H9 (cell line): ENCODE data around the gene CEACAM6. TPM values are rescaled to one million over a fixed set of nuclear protein-coding genes. Genes with fewer than 3 reads are reported as not detected.

Experiments
- DNase-seq: peaks from one replicate; pipeline ENCODE4 v3.0.0-alpha.2; 2017
- H2AFZ ChIP-seq: one replicate; pipeline ENCODE4 v1.6.1; 2013; ENCODE audit warnings: mild to moderate bottlenecking, low read length, control low read depth, moderate library complexity
- H2AK5ac ChIP-seq: 2 replicates; pipeline ENCODE4 v1.6.1; 2013; ENCODE audit warnings: low read length, control low read depth, mixed read lengths; ENCODE audit not compliant: insufficient read length
- H2BK120ac ChIP-seq: one replicate; pipeline ENCODE4 v1.6.1; 2013; ENCODE audit warnings: low read depth, mild to moderate bottlenecking, low read length, control low read depth, inconsistent platforms; ENCODE audit not compliant: poor library complexity, severe bottlenecking
- H2BK12ac ChIP-seq: 2 replicates; pipeline ENCODE4 v1.6.1; 2013; ENCODE audit warnings: low read length, control low read depth, mixed read lengths, low read depth; ENCODE audit not compliant: insufficient read length
- H2BK15ac ChIP-seq: 2 replicates; pipeline ENCODE4 v1.6.1; 2013; ENCODE audit warnings: low read depth, low read length, control low read depth
- H2BK20ac ChIP-seq: one replicate; pipeline ENCODE4 v1.6.1; 2013; ENCODE audit warnings: low read depth, mild to moderate bottlenecking, low read length, control low read depth, inconsistent platforms; ENCODE audit not compliant: poor library complexity, severe bottlenecking
- H2BK5ac ChIP-seq: 2 replicates; pipeline ENCODE4 v1.6.1; 2013; ENCODE audit warnings: low read length, control low read depth, mixed read lengths; ENCODE audit not compliant: insufficient read length
- H3K14ac ChIP-seq: 2 replicates; pipeline ENCODE4 v1.6.1; 2013; ENCODE audit warnings: low read length, control low read depth; ENCODE audit not compliant: insufficient read depth
- H3K18ac ChIP-seq: 2 replicates; pipeline ENCODE4 v1.6.1; 2013; ENCODE audit warnings: low read depth, mild to moderate bottlenecking, mixed read lengths, low read length, control low read depth; ENCODE audit not compliant: insufficient read length
- H3K23ac ChIP-seq: 2 replicates; pipeline ENCODE4 v1.6.1; 2013; ENCODE audit warnings: low read length, control low read depth, mixed read lengths, low read depth; ENCODE audit not compliant: insufficient read length
- H3K23me2 ChIP-seq: 2 replicates; pipeline ENCODE4 v1.6.1; 2013; ENCODE audit warnings: low read depth, mild to moderate bottlenecking, mixed read lengths, low read length, control low read depth; ENCODE audit not compliant: insufficient read length, poor library complexity, severe bottlenecking
- H3K27ac ChIP-seq: 2 replicates; pipeline ENCODE4 v1.5.1; 2013; ENCODE audit warnings: low read length, control low read depth, mixed read lengths, low read depth; ENCODE audit not compliant: insufficient read length
- H3K27me3 ChIP-seq: 2 replicates; pipeline ENCODE4 v1.6.1; 2013; ENCODE audit warnings: low read length, control low read depth, inconsistent platforms; ENCODE audit not compliant: insufficient read depth
- H3K4ac ChIP-seq: 2 replicates; pipeline ENCODE4 v1.6.1; 2013; ENCODE audit warnings: low read depth, mild to moderate bottlenecking, control low read depth, inconsistent platforms, low read length, moderate library complexity
- H3K4me1 ChIP-seq: 2 replicates; pipeline ENCODE4 v1.6.1; 2013; ENCODE audit warnings: low read length, control low read depth, inconsistent platforms; ENCODE audit not compliant: insufficient read depth
- H3K4me2 ChIP-seq: 2 replicates; pipeline ENCODE4 v1.6.1; 2013; ENCODE audit warnings: low read length, control low read depth, mixed read lengths; ENCODE audit not compliant: insufficient read length, insufficient read depth
- H3K56ac ChIP-seq: 2 replicates; pipeline ENCODE4 v1.6.1; 2013; ENCODE audit warnings: low read depth, mild to moderate bottlenecking, mixed read lengths, low read length, control low read depth; ENCODE audit not compliant: insufficient read length
- H3K79me1 ChIP-seq: 2 replicates; pipeline ENCODE4 v1.6.1; 2013; ENCODE audit warnings: low read depth, mild to moderate bottlenecking, moderate library complexity, low read length, control low read depth, inconsistent platforms; ENCODE audit not compliant: insufficient read depth, poor library complexity, severe bottlenecking
- H3K79me2 ChIP-seq: 2 replicates; pipeline ENCODE4 v1.6.1; 2013; ENCODE audit warnings: low read length, control low read depth, inconsistent platforms; ENCODE audit not compliant: insufficient read depth
- H3K9ac ChIP-seq: 2 replicates; pipeline ENCODE4 v1.6.1; 2013; ENCODE audit warnings: low read length, control low read depth, mixed read lengths; ENCODE audit not compliant: insufficient read length; ENCODE audit errors: extremely low read depth
- H3K9me3 ChIP-seq: one replicate; pipeline ENCODE4 v1.6.1; 2013; ENCODE audit warnings: low read depth, low read length, inconsistent platforms; ENCODE audit not compliant: control insufficient read depth
- H3T11ph ChIP-seq: one replicate; pipeline ENCODE4 v1.6.1; 2013; ENCODE audit warnings: mild to moderate bottlenecking, low read length, control low read depth, inconsistent platforms
- H4K20me1 ChIP-seq: one replicate; pipeline ENCODE4 v1.6.1; 2013; ENCODE audit not compliant: control insufficient read depth, insufficient read length, insufficient read depth
- H4K5ac ChIP-seq: 2 replicates; pipeline ENCODE4 v1.6.1; 2013; ENCODE audit warnings: low read depth, mild to moderate bottlenecking, mixed read lengths, low read length, control low read depth; ENCODE audit not compliant: insufficient read length
- H4K8ac ChIP-seq: replicated peaks from 2 replicates; pipeline ENCODE4 v1.6.1; 2013; ENCODE audit warnings: low read length, control low read depth, mixed read lengths, low read depth; ENCODE audit not compliant: insufficient read length
- H4K91ac ChIP-seq: 2 replicates; pipeline ENCODE4 v1.6.1; 2013; ENCODE audit warnings: low read depth, mild to moderate bottlenecking, moderate library complexity, mixed read lengths, low read length, control low read depth; ENCODE audit not compliant: insufficient read length
- H3K27ac Mint-ChIP-seq, 3 experiments: 2 replicates in 2 of 3; 3 replicates in 1 of 3; pipeline ENCODE4 v1.8.0; 2020 to 2021; ENCODE audit warnings: mixed read lengths in 3 of 3, mild to moderate bottlenecking in 1 of 3, moderate library complexity in 1 of 3
- H3K27me3 Mint-ChIP-seq: 2 replicates; pipeline ENCODE4 v1.8.0; 2021; ENCODE audit warnings: low read depth, mild to moderate bottlenecking, moderate library complexity, mixed read lengths
- H3K36me3 Mint-ChIP-seq, 3 experiments: 2 replicates in 2 of 3; 3 replicates in 1 of 3; pipeline ENCODE4 v1.8.0; 2020 to 2021; ENCODE audit warnings: low read depth in 3 of 3, mixed read lengths in 3 of 3; ENCODE audit not compliant: insufficient read depth in 1 of 3
- H3K4me1 Mint-ChIP-seq, 2 experiments: 2 replicates each; pipeline ENCODE4 v1.8.0; 2020; ENCODE audit warnings: mixed read lengths in 2 of 2
- H3K4me3 Mint-ChIP-seq, 2 experiments: 2 replicates in 1 of 2; 3 replicates in 1 of 2; pipeline ENCODE4 v1.8.0; 2020 to 2021; ENCODE audit warnings: mild to moderate bottlenecking in 2 of 2, mixed read lengths in 2 of 2, moderate library complexity in 1 of 2
- H3K9me3 Mint-ChIP-seq, 2 experiments: 2 replicates in 1 of 2; 3 replicates in 1 of 2; pipeline ENCODE4 v1.8.0; 2020; ENCODE audit warnings: mild to moderate bottlenecking in 2 of 2, mixed read lengths in 2 of 2, moderate library complexity in 1 of 2
- CTCF ChIP-seq: fragments of 200-600 bp; sonication (generic); conservative IDR thresholded peaks from 3 replicates; pipeline ENCODE4 v1.8.0; 2021; ENCODE audit warnings: antibody characterized with exemption, mild to moderate bottlenecking
- WGBS: extraction: QIAGEN DNeasy Blood & Tissue Kit; methylation state at CpG from one replicate; pipeline ENCODE4 v1.1.7; 2013; ENCODE audit warnings: missing lambda C conversion rate, low lambda C conversion rate, mixed read lengths; ENCODE audit not compliant: insufficient read length; ENCODE audit errors: extremely low coverage; 5-methylcytosine and 5-hydroxymethylcytosine counted together
- total RNA-seq: library from RNA; stranded (reverse); gene quantifications from 2 replicates; pipeline ENCODE4 v1.2.1, GENCODE V29; 2021

CEACAM6 gene
- total RNA-seq, 1 experiment from 2014 or later = not detected

DNA sequence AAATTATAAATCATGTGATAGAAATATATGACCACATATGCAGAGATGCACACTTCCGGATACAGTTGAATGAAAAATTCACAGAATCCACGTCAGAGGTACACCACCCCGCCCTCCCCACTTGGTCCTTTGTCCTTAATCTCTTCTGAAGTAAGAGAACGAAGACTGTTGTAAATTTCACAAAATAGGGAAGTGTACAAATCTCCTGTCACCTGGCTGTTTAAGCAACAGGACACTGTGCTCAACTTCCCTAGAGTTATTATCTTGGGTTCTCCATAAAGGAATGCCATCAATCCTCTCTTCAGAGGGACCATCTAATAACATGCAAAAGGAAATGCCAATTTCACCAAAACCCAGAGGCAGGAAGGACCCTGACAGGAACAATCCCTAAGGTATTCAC is 10.5 kb upstream of the CEACAM6 start:
- no peak for DNase-seq
- H4K5ac ChIP-seq = no peak overlapping the region
- H4K20me1 ChIP-seq = no peaks in the 10 kb centered on the region
- no peak for TF ChIP-seq CTCF
- H3K9ac ChIP-seq = no peak overlapping the region
- H3T11ph ChIP-seq = no peak overlapping the region
- no peaks in the 10 kb centered on the region for H3K79me2 ChIP-seq
- H3K23me2 ChIP-seq = no peaks in the 10 kb centered on the region
- H2BK20ac ChIP-seq = no peak overlapping the region
- Mint-ChIP-seq H3K4me3 (no peak overlapping the region), H3K9me3 (peaks cover 58 to 91% of the 10 kb centered on the region in 2 experiments), H3K27ac (no peak overlapping the region), H3K4me1 (no peaks in the 10 kb centered on the region), H3K36me3 (peaks cover 0 to 9% (median 0%) of the 10 kb centered on the region in 3 experiments; a peak in 2 of 7 replicates), H3K27me3 (peaks cover 4% of the 10 kb centered on the region)
- H3K4me1 ChIP-seq = no peaks in the 10 kb centered on the region
- no peak overlapping the region for H3K23ac ChIP-seq
- no peak overlapping the region for H3K4ac ChIP-seq
- WGBS = no CpG with 5 or more reads among the region's 4 CpGs
- no peaks in the 10 kb centered on the region; the same call in 1 of the 2 replicates for H3K27me3 ChIP-seq
- H3K4me2 ChIP-seq = no peak overlapping the region
- H4K8ac ChIP-seq = no peak overlapping the region
- peaks cover 8% of the 10 kb centered on the region for H3K9me3 ChIP-seq
- no peak overlapping the region for H2BK5ac ChIP-seq
- H3K18ac ChIP-seq = no peak overlapping the region
- no peak overlapping the region for H2BK120ac ChIP-seq
- H2AK5ac ChIP-seq = no peak overlapping the region
- no peak overlapping the region for H3K14ac ChIP-seq
- no peak overlapping the region for H2BK15ac ChIP-seq
- H3K56ac ChIP-seq = no peak overlapping the region
- H2BK12ac ChIP-seq = no peak overlapping the region
- H2AFZ ChIP-seq = no peak overlapping the region
- no peak overlapping the region for H4K91ac ChIP-seq
- H3K27ac ChIP-seq = no peak overlapping the region
- no peaks in the 10 kb centered on the region for H3K79me1 ChIP-seq
